Lung microvascular endothelial cell (primary cell): ENCODE results near the gene PTMA. TPM values are rescaled to one million over a fixed set of nuclear protein-coding genes. Genes with fewer than 3 reads are reported as not detected.

ENCODE experiments used
- DNase-seq, 2 donors: peaks; one replicate each; pipeline versions ENCODE4 v3.0.0 to v3.0.0-alpha.2; 2010; ENCODE audit warnings: low read depth in 2 of 2
- total RNA-seq: library from RNA; depleted of rRNA; stranded (reverse); fragments of >200 nt; gene quantifications from 2 replicates; pipeline ENCODE4 v1.2.1, GENCODE V29; 2014

The PTMA gene
- total RNA-seq, 1 donor from 2014 or later: 928 TPM

- DNase-seq: peak; percentile 60 to 68
Measured at GRCh38 chr2:231674587-231675338, 33.6 kb upstream of the PTMA start.

GRCh38 chr2:231676243-231676642, 32.1 kb upstream of the PTMA start:
- DNase-seq: no peak

- peak; percentile 81 to 90 for DNase-seq
Measured at GRCh38 chr2:231677632-231678104, 30.7 kb upstream of the PTMA start.

GRCh38 chr2:231679908-231680284, 28.4 kb upstream of the PTMA start:
- no peak for DNase-seq

DNA sequence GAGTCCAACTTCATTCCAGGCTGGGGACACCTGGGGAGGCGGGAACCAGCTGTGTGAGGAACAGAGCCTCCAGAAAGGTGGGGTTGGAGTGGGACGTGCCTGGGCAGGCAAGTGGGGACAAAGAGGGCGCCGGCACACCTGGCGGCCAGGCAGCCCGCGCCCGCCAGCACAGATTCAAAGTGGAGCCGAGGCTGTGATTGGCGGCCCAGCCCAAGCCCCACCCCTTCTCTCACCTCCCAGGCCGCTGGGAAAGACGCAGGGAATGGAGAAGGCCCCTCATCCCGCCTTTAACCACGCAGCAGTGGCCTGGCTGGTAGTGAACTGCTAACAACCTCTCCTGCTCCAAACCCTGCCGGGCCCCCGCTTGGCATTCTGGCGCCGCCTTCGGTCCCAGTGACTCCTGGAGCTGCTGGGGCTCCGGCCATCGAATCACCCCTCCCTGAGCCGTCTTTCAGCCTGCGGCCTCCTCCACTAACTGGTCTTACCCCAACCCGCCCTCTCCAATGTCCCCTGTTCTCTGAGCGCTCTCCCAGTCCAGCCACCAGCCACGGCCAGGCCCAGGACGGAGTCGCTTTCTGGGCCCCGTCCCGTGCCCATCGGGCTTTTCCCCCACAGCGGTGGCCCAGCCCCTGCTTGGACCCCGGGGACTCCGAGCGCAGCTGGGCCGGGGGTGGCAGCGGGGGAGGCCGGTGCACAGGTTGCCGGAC, 27.9 kb upstream of the PTMA start:
- DNase-seq: no peak

- DNase-seq: peak; percentile 54 to 76
Measured at GRCh38 chr2:231680992-231681852, 27.1 kb upstream of the PTMA start.

GRCh38 chr2:231682603-231683291, 25.6 kb upstream of the PTMA start:
- DNase-seq: no peak

- DNase-seq: no peak
Measured at GRCh38 chr2:231683292-231684235, 24.8 kb upstream of the PTMA start.

DNA sequence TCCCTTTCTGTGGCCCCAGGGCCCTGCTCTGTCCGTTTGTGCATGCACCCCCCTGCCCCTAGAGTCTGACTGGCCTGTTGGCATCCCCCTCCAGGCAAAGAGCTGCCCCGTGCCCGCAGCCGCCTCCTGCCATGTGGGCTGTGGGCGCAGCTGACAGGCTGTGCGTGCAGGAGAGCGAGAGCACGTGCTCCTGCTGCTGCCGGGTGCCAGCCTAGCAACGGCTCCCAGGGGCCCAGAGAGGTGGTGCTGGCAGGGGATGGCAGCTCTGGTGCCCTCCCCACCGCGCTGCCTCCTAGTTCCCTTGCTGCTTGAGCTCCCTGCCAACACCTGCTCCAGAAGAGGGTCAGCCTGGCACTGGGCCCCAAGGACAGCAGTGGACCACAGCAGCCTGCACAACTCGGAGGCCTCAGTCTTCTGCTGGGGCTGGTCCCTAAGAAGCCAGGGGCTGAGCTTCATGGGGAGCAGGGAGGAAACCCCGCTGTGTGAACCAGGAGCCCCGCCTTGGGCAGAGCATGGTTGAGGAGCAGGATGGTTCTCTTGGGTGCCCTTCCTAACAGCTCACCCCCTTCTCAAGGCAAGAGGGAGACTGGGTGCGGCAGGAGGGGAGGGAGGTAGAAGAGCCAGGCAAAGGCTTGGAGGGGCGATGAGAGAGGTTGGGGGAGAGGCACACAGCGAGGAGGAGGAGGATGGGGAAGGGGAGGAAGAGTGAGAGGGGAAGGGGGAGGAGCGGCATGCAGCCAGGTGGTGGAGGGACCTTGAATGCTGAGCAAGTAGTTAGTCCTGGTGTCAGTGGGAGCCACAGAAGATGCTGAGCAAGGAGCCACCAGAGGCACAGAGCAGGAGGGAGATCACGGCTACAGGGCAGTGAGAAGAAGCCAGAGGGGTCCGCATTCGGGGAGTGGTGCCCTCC, 23.8 kb upstream of the PTMA start:
- DNase-seq: no peak

DNA sequence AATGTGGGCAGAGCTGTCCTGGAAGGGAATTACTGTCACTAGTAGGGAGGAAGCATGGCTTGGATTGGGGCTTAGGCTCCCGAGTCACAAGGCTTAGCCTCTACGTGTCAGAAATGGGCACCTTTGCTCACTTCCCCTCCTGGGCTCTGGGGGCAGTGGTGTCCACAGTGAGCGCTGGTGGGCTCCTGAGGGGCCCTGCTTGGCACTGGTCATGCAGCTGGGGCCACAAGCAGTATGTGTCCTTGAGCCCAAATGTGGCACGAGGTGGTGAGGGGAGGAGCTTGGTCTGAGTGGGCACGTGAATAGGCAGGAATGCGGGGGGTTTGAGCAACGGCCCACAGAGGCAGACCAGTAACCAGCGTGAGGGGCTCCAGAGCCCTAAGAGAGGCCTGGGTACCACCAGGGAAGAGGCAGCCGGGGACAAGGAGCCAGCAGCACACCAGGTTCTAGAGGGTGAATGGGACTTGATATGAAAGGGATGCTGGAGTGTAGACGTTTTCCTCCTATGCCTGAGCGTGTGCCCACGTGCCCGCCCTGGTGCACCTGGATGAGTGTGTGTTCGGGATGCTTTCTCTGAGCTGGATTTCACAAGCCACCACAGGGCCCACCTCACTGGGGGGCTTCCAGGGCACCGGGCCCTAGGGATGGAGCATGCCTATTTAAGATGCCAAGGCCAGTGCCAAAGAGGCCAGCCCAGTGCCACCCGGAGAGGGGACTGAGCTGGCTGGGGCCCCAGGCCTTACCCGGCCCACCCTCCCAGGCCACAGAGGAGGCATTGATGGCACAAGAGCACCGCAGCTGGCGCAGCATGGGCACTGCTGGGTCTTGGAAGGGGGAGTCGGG, 22.8 kb upstream of the PTMA start:
- no peak for DNase-seq

- no peak for DNase-seq
Measured at GRCh38 chr2:231686192-231687100, 21.9 kb upstream of the PTMA start.

DNA sequence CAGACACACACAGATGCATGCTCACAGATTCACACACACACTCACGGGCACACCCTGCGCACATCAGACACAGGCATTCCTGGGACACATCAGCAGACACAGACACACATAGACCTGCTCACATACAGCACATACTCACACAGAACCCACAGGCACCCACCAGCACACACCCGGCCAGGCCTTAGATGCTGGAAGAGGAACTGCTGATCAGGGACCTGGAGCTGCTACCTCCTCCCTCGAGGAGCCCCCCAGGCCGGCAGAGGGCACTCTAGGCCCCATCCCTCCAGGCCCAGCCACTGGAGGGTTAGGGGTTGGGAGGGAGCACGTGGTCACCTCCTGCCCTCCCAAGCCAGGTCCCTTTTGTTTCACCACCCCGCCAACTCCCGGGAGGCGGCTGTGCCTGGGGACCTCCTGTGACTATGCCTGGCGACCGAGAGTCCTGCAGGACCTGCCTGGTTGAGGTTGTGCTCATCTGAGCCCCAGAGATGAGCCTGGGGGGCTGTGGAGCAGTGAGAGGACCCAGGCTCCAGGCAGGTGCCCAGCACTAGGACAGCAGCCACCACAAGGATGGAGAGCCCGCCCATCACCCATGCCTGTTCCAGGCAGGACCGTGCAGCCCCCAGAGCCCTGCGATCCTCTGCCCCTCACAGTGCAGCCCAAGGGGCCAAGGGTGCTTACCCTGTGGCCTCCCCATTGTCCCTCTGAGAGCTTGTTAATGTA, 21.0 kb upstream of the PTMA start:
- DNase-seq: peak; percentile 49 to 70

- DNase-seq: no peak
Measured at GRCh38 chr2:231687961-231688360, 20.4 kb upstream of the PTMA start.

GRCh38 chr2:231688719-231689118, 19.6 kb upstream of the PTMA start:
- DNase-seq: no peak

- DNase-seq: no peak
Measured at GRCh38 chr2:231689124-231689893, 19.0 kb upstream of the PTMA start.
